Daoy (cell line): ENCODE results near the gene SRC. TPM values are rescaled to one million over a fixed set of nuclear protein-coding genes. Genes with fewer than 3 reads are reported as not detected.

Experiments
- DNase-seq: peaks from one replicate; pipeline ENCODE4 v3.0.0-alpha.2; 2015; ENCODE audit warnings: low read depth
- total RNA-seq: library from RNA; depleted of rRNA; stranded (reverse); fragments of >200 nt; shearing (Covaris generic); gene quantifications from 2 replicates; pipeline ENCODE4 v1.2.3, GENCODE V29; 2014; rRNA removed

Gene SRC
- total RNA-seq, 1 experiment from 2014 or later = 9.5 TPM

DNA sequence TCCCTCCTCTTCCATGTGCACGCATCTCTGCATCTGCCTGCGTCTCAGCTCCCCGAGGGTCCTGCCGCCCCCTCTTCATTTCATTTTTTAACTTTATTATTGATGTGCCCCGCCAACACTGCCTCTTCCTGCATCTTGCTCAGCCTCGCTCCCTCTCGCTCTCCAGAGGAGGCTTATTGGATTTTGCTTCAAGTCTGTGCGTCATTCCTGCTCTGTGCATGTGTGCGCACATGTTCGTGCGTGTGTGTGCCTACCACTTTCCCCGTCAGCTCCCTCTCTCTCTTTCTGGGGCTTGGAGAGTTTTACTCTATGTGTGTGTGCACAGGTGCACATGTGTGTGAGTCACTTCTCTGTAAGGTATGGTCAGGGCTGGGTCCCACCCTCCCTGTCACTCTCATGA is 103.3 kb downstream of the SRC start:
- no peak for DNase-seq

DNA sequence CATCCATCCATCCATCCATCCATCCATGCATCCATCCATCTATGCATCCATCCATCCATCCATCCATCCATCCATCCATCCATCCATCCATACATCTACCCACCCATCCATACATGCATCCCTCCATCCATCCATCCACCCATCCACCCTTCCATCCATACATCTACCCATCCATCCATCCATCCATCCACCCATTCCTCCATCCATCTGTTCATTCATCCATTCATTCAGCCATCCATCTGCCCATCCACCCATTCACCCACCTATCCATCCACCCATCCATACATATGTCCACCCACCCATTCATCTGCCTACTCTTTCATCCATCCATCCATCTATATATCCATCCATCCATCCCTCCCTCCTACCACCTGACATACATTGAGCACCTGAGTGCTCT is 104.4 kb downstream of the SRC start:
- DNase-seq = no peak

DNA sequence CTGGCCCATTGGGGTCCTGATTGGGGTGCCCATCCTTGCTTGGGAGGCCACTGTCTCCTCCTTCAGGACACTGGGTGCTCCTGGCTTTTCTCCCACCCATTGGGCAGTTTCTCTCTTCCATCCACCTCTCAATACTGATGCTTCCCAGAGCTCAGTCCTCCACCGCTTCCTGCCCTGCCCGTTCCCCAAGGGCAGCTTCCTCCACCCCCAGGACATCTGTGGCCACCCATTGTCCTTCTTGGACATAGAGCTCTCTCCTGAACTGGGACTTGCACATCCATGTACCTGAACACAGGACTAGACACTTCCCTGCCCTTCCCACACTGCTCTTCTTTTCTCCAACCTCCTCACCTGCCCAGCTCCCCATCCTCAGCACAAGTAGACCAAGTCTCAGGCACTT is 105.7 kb downstream of the SRC start:
- no peak for DNase-seq

DNA sequence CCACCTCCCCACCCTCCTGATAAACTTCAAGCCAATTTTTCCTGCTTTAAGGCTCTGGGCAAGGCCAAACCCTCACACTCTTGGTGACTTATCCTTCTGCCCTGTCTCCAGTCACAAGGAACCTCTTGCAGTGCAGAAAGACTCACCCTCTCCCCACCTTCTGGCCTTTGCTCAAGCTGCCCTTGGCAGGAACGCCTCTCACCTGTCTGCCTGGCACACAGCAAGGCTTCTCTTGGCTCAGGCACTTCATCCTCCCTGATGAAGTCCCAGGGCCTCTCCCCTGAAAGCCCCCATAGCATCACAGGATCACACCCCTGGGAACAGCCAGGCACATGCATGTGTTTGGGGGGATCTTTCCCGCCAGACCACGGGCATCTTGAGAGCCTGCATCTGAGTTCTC is 106.3 kb downstream of the SRC start:
- no peak for DNase-seq

DNA sequence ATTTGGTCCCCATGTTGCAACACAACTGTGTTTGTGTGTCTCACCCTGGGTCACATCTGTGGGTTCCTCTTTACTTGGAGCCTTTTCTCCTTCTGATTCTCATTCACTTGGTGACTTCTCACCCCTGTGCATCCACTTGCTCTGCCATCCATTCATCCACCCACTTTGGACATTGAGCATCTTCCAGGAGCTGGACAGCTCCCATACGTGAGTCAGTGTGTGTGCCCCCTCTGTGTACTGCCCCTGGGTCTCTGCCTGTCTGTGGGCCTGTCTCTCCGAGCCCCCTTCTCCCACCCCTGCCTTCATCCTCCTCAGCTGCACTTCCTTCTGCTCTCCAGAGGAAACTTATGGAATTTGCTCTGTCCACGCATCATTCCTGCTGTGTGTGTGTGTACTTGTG is 107.3 kb downstream of the SRC start:
- DNase-seq = no peak

DNA sequence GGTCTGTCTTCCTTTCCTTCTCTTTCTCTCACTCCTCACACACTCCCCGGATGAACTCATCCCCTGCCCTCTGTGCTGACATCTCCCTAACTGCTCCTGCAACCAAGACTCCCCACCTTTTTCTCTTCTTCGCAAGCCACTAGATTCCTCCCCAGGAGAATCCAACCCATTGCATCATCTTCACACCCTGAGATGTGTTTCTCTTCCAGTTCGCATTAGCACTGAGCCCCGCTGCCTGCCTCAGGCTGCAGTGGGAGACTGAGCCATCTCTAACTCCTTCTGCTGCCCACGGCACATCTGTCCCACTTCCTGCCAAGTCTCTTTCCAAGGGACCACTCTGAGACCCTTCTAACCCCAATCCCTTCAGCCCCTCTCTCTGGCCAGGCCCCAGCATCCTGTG is 107.9 kb downstream of the SRC start:
- no peak for DNase-seq

DNA sequence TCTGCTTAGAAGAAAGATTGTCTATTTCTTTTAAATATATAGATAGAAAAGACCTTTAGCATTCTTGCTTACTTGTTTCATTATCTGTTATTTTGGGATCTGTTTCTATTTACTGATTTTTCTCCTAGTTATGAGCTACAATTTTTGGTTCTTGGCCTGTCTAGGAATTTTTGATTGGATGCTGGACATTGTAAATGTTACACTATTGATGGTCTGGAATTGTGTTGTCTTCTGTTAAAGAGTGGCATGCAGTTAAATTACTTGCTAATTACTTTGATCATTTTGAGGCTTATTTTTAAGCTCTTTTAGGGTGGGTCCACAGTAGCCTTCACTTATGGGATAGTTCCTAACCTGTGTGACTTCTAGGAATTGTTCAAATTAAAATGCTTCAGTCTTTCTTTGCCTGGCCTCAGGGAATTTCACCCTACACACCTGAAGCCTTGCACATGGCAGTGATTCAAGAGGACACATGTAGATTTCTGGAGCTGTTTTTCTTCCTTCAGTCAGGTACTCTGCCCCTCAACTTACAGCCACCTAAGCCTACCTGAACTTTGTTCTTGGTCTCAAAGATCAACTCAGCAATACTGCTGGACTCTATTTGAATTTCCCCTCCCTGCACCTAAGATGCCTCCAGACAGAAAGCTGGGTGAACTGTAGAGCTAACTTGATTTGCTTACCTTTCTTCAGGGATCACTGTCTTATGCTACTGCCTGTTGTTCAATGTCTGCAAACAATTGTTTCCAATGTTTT is 108.9 kb downstream of the SRC start:
- DNase-seq = no peak

Other genes with a start within 250 kb of the SRC start
- 187 and 191 TPM in 2 replicates for gene RPN2, start 166.8 kb upstream of the SRC start, total RNA-seq
- gene MROH8, start 166.6 kb upstream of the SRC start, total RNA-seq = 0.11 TPM in 1 of 2 replicates, not detected in the other
- not detected in 2 replicates for gene GHRH, start 84.3 kb upstream of the SRC start, total RNA-seq
- gene MANBAL, start 56.5 kb upstream of the SRC start, total RNA-seq = 11.5 and 14.2 TPM in 2 replicates
- gene NNAT, start 175.1 kb downstream of the SRC start, total RNA-seq = not detected in 2 replicates
- gene BLCAP, start 181.7 kb downstream of the SRC start, total RNA-seq = 29.1 and 32.6 TPM in 2 replicates